Inferior parietal cortex (tissue), 1 donor: ENCODE measurements around the gene VAPA.
"Not testable (repeated sequence)": the region's sequence is repeated elsewhere in the genome, so short reads cannot be mapped to it uniquely, and the experiment has no call there.

ENCODE experiments used
- DNase-seq: peaks from one replicate; pipeline ENCODE4 v3.0.0-alpha.2; 2016; ENCODE audit errors: extremely low spot score

The VAPA gene

GRCh38 chr18:9886005-9886348 lies 27.8 kb upstream of the VAPA start:
- no peak for DNase-seq

GRCh38 chr18:9887992-9888391 lies 25.8 kb upstream of the VAPA start:
- DNase-seq, result no peak

DNA sequence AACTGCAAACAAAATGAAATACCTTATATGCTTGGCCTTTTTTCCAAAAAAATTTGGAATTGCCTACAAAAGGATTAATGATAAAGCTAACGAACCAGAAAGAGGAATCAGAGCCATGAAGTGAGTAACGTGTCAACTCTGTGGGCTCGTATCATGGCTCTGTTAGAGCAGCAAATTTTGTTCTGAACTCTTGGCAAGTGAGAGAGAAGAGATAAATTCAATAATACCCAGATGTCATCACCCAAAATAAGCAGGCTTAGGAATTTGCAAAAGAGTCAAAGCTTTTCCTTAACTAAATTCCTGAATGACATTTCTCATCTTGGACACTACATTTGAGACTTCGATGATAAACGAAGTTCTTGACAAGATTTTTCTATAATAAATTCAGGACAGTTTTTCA lies 23.6 kb upstream of the VAPA start:
- no peak for DNase-seq

DNA sequence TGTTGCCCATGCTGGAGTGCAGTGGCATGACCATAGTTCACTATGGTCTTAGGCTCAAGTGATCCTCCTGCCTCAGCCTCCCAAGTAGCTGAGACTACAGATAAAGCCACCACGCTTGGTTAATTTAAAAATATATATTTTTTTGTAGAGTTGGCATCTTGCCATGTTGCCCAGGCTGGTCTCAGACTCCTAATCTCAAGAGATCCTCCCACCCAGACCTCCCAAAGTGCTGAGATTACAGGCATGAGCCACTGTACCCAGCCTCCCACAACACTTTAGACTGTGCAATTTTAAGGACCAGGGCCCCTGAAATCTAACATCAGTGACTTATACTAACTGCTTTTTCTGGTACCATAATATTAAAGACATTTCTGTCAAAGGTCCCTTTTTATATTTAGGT lies 22.9 kb upstream of the VAPA start:
- DNase-seq, result no peak

DNA sequence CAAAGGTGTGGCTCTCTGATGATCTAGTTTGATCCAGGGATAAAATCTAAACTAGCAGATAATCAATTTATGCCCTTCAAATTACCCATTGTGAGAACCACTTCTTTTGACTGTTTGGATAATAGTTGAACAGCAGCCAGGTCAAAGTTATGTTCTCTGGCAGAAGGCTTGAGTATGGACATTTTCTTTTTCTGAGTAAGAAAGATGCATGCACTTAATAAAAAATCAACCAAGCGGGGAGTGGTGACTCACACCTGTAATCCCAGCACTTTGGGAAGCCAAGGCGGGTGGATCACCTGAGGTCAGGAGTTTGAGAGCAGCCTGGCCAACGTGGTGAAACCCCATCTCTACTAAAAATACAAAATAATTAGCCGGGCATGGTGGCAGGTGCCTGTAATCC lies 22.3 kb upstream of the VAPA start:
- DNase-seq, result not testable (repeated sequence)

DNA sequence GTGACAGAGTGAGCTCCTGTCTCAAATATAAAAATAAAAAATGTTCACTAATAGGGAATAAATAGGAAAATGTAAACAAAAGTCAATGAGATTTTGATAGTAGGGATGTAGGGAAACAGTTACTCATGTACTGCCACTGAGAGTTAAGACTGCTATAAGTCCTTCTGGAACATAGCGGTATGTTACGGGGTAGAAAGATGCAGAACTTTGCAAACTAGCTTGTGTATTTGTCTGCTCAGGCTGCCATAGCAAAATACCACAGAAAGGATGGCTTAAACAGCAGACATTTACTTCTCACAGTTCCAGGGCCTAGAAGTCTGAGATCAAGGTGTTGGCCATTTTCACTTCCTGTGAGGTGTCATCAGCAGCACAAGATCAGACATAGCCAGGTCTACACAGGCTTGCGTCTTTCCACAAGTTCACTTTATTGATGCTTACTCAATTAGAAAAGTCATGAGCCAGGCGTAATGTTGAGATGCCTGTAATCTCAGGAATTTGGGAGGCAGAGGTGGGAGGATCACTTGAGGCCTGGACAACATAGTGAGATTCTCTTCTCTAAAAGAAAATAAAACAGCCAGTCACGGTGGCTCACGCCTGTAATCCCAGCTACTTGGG lies 19.3 kb upstream of the VAPA start:
- no peak for DNase-seq

DNA sequence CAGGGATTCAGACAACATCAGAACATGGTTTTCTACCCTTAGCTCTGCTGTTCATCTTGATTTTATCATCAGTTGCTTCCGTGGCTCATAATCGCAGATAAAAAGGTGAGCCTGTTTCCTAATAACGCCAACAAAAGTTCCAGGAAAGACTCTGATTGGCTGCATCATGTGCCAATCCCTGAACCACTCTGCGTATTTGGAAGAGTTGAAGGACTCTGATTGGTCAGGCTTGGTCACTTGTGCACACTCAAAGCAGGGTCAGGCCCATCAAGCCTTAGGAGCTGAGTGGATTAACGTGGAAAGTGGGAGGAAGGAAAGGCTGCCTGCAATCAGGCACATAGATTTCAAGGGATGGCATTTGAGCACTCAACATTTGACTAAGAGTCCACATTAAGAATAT lies 16.7 kb upstream of the VAPA start:
- DNase-seq, result no peak

DNA sequence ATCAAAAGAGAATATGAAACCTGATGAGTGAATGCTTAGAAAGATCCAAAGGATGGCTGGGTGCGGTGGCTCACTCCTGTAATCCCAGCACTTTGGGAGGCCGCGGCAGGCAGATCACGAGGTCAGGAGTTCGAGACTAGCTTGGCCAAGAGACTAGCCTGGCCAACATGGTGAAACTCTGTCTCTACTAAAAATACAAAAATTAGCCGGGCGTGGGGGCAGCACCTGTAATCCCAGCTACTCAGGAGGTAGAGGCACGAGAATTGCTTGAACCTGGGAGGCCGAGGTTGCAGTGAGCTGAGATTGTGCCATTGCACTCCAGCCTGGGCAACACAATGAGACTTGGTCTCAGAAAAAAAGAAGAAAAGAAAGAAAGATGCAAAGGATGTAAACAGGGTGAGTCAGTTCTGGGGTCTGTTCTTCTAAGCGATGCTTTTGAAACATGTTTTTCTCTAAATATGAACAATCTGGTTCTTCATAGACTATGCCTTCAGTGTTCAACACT lies 16.0 kb upstream of the VAPA start:
- not testable (repeated sequence) for DNase-seq

- no peak for DNase-seq
These were observed 14.8 kb upstream of the VAPA start for GRCh38 chr18:9898792-9899549.

DNA sequence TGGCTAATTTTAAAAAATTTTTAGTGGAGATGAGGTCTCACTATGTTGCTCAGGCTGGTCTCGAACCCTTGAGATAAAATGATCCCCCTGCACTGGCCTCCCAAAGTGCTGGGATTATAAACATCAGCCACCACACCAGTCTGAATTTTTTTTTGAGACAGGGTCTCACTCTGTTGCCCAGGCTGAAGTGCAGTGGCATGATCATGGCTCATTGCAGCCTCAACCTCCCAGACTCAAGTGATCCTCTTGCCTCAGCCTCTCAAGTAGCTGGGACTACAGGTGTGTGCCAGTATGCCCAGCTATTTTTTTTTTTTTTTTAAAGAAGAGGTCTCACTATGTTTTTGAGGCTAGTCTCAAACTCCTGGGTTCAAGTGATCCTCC lies 14.3 kb upstream of the VAPA start:
- not testable (repeated sequence) for DNase-seq

- no peak for DNase-seq
These were observed 13.1 kb upstream of the VAPA start for GRCh38 chr18:9900699-9901098.

- DNase-seq, result no peak
These were observed 12.4 kb upstream of the VAPA start for GRCh38 chr18:9901377-9901776.

DNA sequence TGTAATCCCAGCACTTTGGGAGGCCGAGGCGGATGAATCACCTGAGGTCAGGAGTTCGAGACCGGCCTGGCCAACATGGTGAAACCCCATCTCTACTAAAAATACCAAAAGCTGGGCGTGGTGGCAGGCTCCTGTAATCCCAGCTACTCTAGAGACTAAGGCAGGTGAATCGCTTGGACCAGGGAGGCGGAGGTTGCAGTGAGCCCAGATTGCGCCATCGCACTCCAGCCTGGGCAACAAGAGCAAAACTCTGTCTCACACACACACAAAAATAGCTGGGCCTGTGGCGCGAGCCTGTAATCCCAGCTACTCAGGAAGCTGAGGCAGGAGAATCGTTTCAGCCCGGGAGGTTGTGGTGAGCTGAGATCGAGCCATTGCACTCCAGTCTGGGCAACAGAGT lies 11.6 kb upstream of the VAPA start:
- DNase-seq, result not testable (repeated sequence)

GRCh38 chr18:9902832-9903231 lies 11.0 kb upstream of the VAPA start:
- no peak for DNase-seq

DNA sequence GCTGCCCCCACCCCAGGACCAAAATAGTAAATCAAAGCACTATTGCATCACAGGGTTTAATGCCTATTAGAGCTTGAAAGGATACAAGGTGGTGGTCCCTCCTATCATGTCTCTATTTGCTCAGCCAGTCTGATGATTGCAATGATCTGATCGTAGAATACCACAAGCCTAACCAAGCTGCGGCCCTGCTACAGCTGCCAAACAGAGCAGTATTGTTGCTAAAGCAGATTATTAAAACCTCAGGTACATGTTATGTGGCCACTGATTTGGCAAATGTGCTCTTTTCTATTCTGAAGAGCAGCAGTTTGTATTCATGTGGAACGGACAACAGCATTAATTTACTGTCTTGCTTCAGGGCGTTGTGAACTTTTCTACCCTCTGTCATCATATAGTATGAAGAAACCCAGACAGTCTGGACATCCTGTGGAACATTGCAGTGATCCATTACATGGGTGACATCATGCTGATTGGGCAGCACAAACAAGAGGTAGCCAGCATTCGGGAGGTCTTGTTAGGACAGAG lies 8.4 kb upstream of the VAPA start:
- DNase-seq, result no peak

DNA sequence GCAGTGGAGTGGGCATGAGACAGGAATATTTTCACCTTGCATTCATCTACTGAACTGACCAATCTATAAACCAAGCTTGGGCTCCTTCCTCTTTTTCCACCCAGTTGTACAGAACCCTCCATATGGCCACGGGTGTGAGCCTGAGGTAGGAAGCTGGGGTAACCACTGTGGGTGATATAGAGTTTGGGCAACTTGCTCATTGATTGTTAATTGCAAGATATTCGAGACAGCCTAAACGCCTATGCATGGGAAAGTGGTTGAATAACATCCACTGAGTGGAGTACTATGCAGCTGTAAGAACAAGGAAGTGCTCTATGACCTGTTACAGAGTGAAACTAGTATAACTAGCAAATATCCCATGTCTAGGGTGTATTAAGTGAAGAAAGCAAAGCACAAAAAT lies 7.3 kb upstream of the VAPA start:
- DNase-seq, result no peak

DNA sequence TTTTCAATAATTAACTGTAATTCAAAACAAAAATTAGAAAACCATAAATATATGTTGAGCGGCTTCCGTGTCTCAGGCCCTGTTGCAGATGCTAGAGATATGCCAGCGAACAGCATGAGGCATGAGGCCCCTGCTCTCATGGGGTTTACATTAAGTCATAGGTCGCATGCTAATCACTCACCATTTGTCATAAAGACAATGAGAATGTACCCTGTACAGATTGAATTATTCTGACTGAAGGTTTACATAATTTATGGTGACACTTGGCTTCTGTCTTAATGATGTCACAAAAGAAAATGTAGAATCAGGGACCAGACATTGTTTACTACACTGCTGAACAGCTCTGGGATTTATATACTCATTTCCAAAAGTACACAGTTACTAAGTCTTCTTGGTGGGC lies 5.9 kb upstream of the VAPA start:
- DNase-seq, result no peak

- DNase-seq, result no peak
These were observed 3.7 kb upstream of the VAPA start for GRCh38 chr18:9910071-9910470.

- DNase-seq, result no peak
These were observed 3.2 kb upstream of the VAPA start for GRCh38 chr18:9910661-9911060.

DNA sequence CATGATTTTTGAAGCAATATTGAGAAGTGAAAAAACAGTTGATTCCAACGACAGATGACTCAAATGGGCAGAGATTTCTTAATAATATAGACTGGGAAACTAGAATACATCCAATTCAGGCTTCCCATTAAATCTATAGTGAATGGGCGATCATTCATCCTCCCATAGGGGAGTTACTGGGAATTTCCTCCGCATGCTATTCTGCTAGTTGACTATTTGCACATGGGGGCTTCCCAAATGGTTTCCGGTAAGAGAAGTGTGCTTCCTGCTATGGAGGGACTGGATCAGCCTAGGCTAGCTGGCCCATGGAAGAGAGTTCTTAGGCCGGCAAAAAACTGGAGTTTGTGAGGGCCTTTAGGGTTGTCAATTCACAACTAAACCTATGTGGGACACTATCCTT lies 2.6 kb upstream of the VAPA start:
- DNase-seq, result no peak

DNA sequence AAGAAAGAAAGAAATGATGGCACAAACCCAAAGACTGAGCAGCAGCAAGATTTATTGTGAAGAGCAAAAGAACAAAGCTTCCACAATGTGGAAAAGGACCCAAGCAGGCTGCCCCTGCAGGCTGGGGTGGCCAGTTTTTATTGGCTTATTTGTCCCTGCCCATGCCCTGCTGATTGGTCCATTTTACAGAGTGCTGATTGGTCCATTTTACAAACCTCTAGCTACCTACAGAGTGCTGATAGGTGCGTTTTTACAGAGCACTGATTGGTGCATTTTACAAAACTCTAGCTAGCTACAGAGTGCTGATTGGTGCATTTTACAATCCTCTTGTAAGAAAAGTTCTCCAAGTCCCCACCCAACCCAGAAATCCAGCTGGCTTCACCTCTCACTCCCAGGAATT lies 1.5 kb upstream of the VAPA start:
- DNase-seq, result not testable (repeated sequence)

- no peak for DNase-seq
These were observed 678 bp upstream of the VAPA start for GRCh38 chr18:9913151-9913525.

- no peak for DNase-seq
These were observed 443 bp downstream of the VAPA start for GRCh38 chr18:9914334-9914583.
